ENCODE measurements around the gene MYH7B.

MYH7B gene

GRCh38 chr20:34977365-34978091 is 21.9 kb downstream of the MYH7B start:
- no peak for DNase-seq (ENCODE audit: low read depth)

GRCh38 chr20:34978092-34978744 is 22.6 kb downstream of the MYH7B start:
- no peak for DNase-seq (ENCODE audit: low read depth)

- DNase-seq (ENCODE audit: low read depth), result no peak
Observed at GRCh38 chr20:34979366-34980153, 23.9 kb downstream of the MYH7B start.

- no peak for DNase-seq (ENCODE audit: low read depth)
Observed at GRCh38 chr20:34980543-34981233, 25.0 kb downstream of the MYH7B start.

GRCh38 chr20:34982270-34983088 is 26.8 kb downstream of the MYH7B start:
- DNase-seq (ENCODE audit: low read depth), result no peak

- no peak for DNase-seq (ENCODE audit: low read depth)
Observed at GRCh38 chr20:34983089-34983820, 27.6 kb downstream of the MYH7B start.

GRCh38 chr20:34983995-34984735 is 28.5 kb downstream of the MYH7B start:
- DNase-seq (ENCODE audit: low read depth), result no peak

- DNase-seq (ENCODE audit: low read depth), result no peak
Observed at GRCh38 chr20:34984756-34985261, 29.1 kb downstream of the MYH7B start.

- DNase-seq (ENCODE audit: low read depth), result no peak
Observed at GRCh38 chr20:34985461-34986310, 30.0 kb downstream of the MYH7B start.

GRCh38 chr20:34986311-34987287 is 30.9 kb downstream of the MYH7B start:
- DNase-seq (ENCODE audit: low read depth), result no peak

GRCh38 chr20:34987288-34988190 is 31.9 kb downstream of the MYH7B start:
- DNase-seq (ENCODE audit: low read depth), result no peak

- DNase-seq (ENCODE audit: low read depth), result no peak
Observed at GRCh38 chr20:34988191-34988540, 32.5 kb downstream of the MYH7B start.

GRCh38 chr20:34989118-34989517 is 33.5 kb downstream of the MYH7B start:
- no peak for DNase-seq (ENCODE audit: low read depth)

- DNase-seq (ENCODE audit: low read depth), result no peak
Observed at GRCh38 chr20:34989670-34990069, 34.0 kb downstream of the MYH7B start.

- DNase-seq (ENCODE audit: low read depth), result no peak
Observed at GRCh38 chr20:34990231-34990630, 34.6 kb downstream of the MYH7B start.

- DNase-seq (ENCODE audit: low read depth), result no peak
Observed at GRCh38 chr20:34990661-34991214, 35.1 kb downstream of the MYH7B start.

All from CMK (cell line).